Testis (tissue), 3 donors: ENCODE measurements around the gene TMEM271. TPM values are rescaled to one million over a fixed set of nuclear protein-coding genes. Genes with fewer than 3 reads are reported as not detected.

Source experiments
- DNase-seq: peaks from one replicate; pipeline ENCODE4 v3.0.0-alpha.2; 2019
- H3K27ac ChIP-seq, 2 donors: fragments of 200-600 bp; sonication (generic); one replicate each; pipeline ENCODE4 v1.5.1; 2019
- H3K27me3 ChIP-seq: fragments of 200-600 bp; sonication (generic); one replicate; pipeline ENCODE4 v1.5.1; 2019
- H3K36me3 ChIP-seq: fragments of 200-600 bp; sonication (generic); one replicate; pipeline ENCODE4 v1.5.1; 2017; ENCODE audit warnings: low read depth; ENCODE audit errors: missing control alignments
- H3K4me1 ChIP-seq: fragments of 200-600 bp; sonication (generic); one replicate; pipeline ENCODE4 v1.5.1; 2019
- H3K4me3 ChIP-seq, 2 donors: fragments of 200-600 bp; sonication (generic); one replicate each; pipeline ENCODE4 v1.5.1; 2017 to 2019
- H3K9me3 ChIP-seq: fragments of 200-600 bp; sonication (generic); one replicate; pipeline ENCODE4 v1.5.1; 2017
- POLR2A ChIP-seq: fragments of 450-650 bp; IDR thresholded peaks from one replicate; pipeline ENCODE4 v1.6.1; 2017; ENCODE audit warnings: antibody characterized with exemption, mild to moderate bottlenecking, moderate library complexity
- WGBS, 2 donors: methylation state at CpG; one replicate each; pipeline ENCODE4 v1.1.5; 2018; 5-methylcytosine and 5-hydroxymethylcytosine counted together
- intact Hi-C: fragments of 100-400 bp; cut with DNase I; formaldehyde crosslinking; loops from one replicate; pipeline ENCODE4 v1.15.1; 2023; ENCODE audit warnings: low total_unique reads
- polyA plus RNA-seq: library from polyadenylated mRNA; stranded (reverse); fragments of 350-450 nt; fragmentation: Illumina TruSeq; extraction: RNeasy Lipid Tissue Mini Kit (QIAGEN cat#74804); gene quantifications from one replicate; pipeline ENCODE4 v1.2.3, GENCODE V29; 2014; ENCODE audit warnings: low read depth, low replicate concordance; ENCODE audit not compliant: insufficient read depth
- total RNA-seq, 2 donors: library from RNA; depleted of rRNA; stranded (reverse); fragments of >200 nt; gene quantifications; one replicate each; pipeline ENCODE4 v1.2.3, GENCODE V29; 2016
- TF ChIP-seq, protein P1 (sequence below), 3 experiments: fragments of 450-650 bp in 2 of 3; fragments of 200-600 bp in 1 of 3; sonication (generic) in 1 of 3; IDR thresholded peaks; one replicate each; pipeline ENCODE4 v1.5.1; 2016 to 2019; ENCODE audit warnings: antibody characterized with exemption in 3 of 3, mild to moderate bottlenecking in 2 of 3, moderate library complexity in 1 of 3

Gene TMEM271
- total and polyA plus RNA-seq, 3 donors from 2014 or later, result 0.37 to 1.7 (median 1.7) TPM

GRCh38 chr4:531076-531475 is 45.0 kb downstream of the TMEM271 start:
- H3K36me3 ChIP-seq, result no peaks in the 10 kb centered on the region
- DNase-seq, result no peak
- no peaks in the 10 kb centered on the region for H3K4me1 ChIP-seq
- TF ChIP-seq, protein P1, sequence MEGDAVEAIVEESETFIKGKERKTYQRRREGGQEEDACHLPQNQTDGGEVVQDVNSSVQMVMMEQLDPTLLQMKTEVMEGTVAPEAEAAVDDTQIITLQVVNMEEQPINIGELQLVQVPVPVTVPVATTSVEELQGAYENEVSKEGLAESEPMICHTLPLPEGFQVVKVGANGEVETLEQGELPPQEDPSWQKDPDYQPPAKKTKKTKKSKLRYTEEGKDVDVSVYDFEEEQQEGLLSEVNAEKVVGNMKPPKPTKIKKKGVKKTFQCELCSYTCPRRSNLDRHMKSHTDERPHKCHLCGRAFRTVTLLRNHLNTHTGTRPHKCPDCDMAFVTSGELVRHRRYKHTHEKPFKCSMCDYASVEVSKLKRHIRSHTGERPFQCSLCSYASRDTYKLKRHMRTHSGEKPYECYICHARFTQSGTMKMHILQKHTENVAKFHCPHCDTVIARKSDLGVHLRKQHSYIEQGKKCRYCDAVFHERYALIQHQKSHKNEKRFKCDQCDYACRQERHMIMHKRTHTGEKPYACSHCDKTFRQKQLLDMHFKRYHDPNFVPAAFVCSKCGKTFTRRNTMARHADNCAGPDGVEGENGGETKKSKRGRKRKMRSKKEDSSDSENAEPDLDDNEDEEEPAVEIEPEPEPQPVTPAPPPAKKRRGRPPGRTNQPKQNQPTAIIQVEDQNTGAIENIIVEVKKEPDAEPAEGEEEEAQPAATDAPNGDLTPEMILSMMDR (IDR thresholded peaks at IDR 0.05), result no peak
- TF ChIP-seq POLR2A, result no peak
- no peaks in the 10 kb centered on the region for H3K27me3 ChIP-seq
- H3K4me3 ChIP-seq, result no peak overlapping the region
- H3K27ac ChIP-seq, result no peak overlapping the region
- intact Hi-C loops, result no loop called here
- H3K9me3 ChIP-seq, result no peaks in the 10 kb centered on the region
- 92 to 93% methylated on average over 11 of the region's 11 CpGs for WGBS, 2 donors

GRCh38 chr4:530017-530781 is 45.9 kb downstream of the TMEM271 start:
- DNase-seq, result no peak
- Histone ChIP-seq H3K36me3 (no peaks in the 10 kb centered on the region), H3K9me3 (no peaks in the 10 kb centered on the region), H3K4me1 (no peaks in the 10 kb centered on the region), H3K4me3 (no peak overlapping the region), H3K27me3 (no peaks in the 10 kb centered on the region), H3K27ac (no peak overlapping the region)
- intact Hi-C loops, result no loop called here
- WGBS, 2 donors, result 88% methylated on average over 17 of the region's 17 CpGs
- TF ChIP-seq, protein P1 (IDR thresholded peaks at IDR 0.05), result no peak
- TF ChIP-seq POLR2A, result no peak

DNA sequence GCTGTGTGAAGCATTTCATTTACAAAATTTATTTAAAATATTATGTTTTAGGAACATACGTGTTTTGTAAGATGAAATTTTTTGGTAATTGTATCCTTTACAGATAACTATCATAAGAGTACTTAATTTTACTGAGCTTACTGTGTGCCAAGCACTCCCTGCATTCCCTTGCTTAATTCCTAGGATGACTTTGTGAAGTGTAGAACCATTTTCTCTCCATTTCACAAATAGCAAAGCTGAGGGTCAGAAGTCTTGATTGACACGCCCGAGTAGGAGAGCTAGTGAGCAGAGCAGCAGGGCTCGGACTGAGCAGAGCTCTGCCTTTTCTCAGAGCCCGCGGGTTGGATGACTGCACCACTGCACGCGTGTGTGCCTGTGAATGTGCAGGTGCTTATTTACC is 46.5 kb downstream of the TMEM271 start:
- no peak for TF ChIP-seq POLR2A
- TF ChIP-seq, protein P1 (IDR thresholded peaks at IDR 0.05), result no peak
- no peak for DNase-seq
- intact Hi-C loops, result no loop called here
- 93 to 96% methylated on average over 8 of the region's 8 CpGs for WGBS, 2 donors
- Histone ChIP-seq H3K4me1 (no peaks in the 10 kb centered on the region), H3K9me3 (no peaks in the 10 kb centered on the region), H3K36me3 (no peaks in the 10 kb centered on the region), H3K27me3 (no peaks in the 10 kb centered on the region), H3K27ac (no peak overlapping the region), H3K4me3 (no peak overlapping the region)

DNA sequence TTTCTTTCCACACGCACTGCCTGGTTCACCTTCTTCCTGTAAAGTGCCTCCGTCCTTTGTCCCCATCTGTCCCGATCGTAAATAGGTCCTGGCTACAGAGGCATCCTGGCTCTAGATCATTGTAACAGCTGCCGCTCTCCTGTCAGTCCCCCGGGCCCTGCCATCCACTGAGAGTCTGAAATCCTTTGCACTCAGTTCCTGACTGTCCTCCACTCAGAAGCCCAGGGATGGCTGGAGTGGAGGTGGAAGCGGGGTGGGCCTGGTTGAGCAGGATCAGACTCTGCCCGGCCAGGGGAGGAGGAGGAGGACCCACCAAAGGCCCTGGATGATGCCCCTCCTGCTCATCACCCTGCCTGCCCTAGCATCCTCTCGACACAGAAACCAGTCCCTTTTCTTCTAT is 47.3 kb downstream of the TMEM271 start:
- H3K9me3 ChIP-seq, result no peaks in the 10 kb centered on the region
- no peak overlapping the region for H3K27ac ChIP-seq
- intact Hi-C loops, result no loop called here
- no peak overlapping the region for H3K4me3 ChIP-seq
- WGBS, 2 donors, result 90 to 92% methylated on average over 9 of the region's 9 CpGs
- TF ChIP-seq, protein P1 (IDR thresholded peaks at IDR 0.05), result no peak
- no peak for TF ChIP-seq POLR2A
- no peaks in the 10 kb centered on the region for H3K36me3 ChIP-seq
- H3K27me3 ChIP-seq, result no peaks in the 10 kb centered on the region
- H3K4me1 ChIP-seq, result no peaks in the 10 kb centered on the region
- no peak for DNase-seq

DNA sequence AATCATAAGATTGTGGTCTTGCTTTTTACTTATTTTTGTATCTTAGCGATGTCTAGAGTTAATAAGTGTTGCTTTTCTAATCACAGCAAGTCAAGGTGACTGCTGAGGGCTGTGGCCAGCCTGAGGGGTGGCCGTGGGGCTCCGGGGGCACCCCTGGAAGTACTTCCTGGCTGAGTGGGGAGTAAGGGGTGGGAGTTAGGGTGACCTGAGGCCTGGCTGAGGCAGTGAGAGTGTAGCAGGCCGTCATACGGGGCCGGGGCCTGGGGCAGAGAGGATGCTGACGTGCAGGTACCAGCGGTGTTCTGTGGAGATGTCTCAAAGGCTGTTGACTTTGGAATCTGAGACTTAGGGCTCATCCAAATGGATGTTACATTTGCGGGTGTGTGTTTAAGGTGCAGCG is 47.8 kb downstream of the TMEM271 start:
- TF ChIP-seq POLR2A, result no peak
- TF ChIP-seq, protein P1 (IDR thresholded peaks at IDR 0.05), result no peak
- H3K27ac ChIP-seq, result no peak overlapping the region
- no peak overlapping the region for H3K4me3 ChIP-seq
- no peaks in the 10 kb centered on the region for H3K36me3 ChIP-seq
- H3K4me1 ChIP-seq, result no peaks in the 10 kb centered on the region
- 93 to 95% methylated on average over 10 of the region's 10 CpGs for WGBS, 2 donors
- DNase-seq, result no peak
- H3K9me3 ChIP-seq, result no peaks in the 10 kb centered on the region
- intact Hi-C loops, result no loop called here
- H3K27me3 ChIP-seq, result no peaks in the 10 kb centered on the region
